Heart right ventricle (tissue), 16 donors: Measurements from ENCODE around the gene TTC7B. TPM values are rescaled to one million over a fixed set of nuclear protein-coding genes. Genes with fewer than 3 reads are reported as not detected.
A peak's percentile ranks its signal among the peaks of the same experiment; 100 is the strongest.

Source experiments
- ATAC-seq, 8 donors: fragments of 200-7000 bp; cut with Tn5 transposase; one replicate each; pipeline ENCODE4 v1.9.1; 2020; ENCODE audit warnings: mild to moderate bottlenecking in 8 of 8, moderate library complexity in 8 of 8, moderate number of reproducible peaks in 1 of 8
- DNase-seq, 2 donors: peaks; one replicate each; pipeline ENCODE4 v3.0.0-alpha.2; 2020
- H3K27ac ChIP-seq, 10 donors: fragments of 200-600 bp; sonication (generic) in 2 of 10; one replicate each; pipeline versions ENCODE4 v1.5.0 to v1.8.0; 2020 to 2022; ENCODE audit warnings: mild to moderate bottlenecking in 3 of 10
- H3K27me3 ChIP-seq, 7 donors: fragments of 200-600 bp; one replicate each; pipeline ENCODE4 v1.8.0; 2021 to 2022; ENCODE audit warnings: mild to moderate bottlenecking in 2 of 7
- H3K36me3 ChIP-seq, 9 donors: fragments of 200-600 bp; sonication (generic) in 1 of 9; one replicate each; pipeline versions ENCODE4 v1.5.0 to v1.8.0; 2020 to 2022; ENCODE audit warnings: mild to moderate bottlenecking in 2 of 9
- H3K4me1 ChIP-seq, 9 donors: fragments of 200-600 bp; sonication (generic) in 1 of 9; one replicate each; pipeline versions ENCODE4 v1.5.0 to v1.8.0; 2020 to 2022; ENCODE audit warnings: mild to moderate bottlenecking in 4 of 9
- H3K4me3 ChIP-seq, 10 donors: fragments of 200-600 bp; sonication (generic) in 2 of 10; one replicate each; pipeline versions ENCODE4 v1.5.0 to v1.8.0; 2020 to 2022; ENCODE audit warnings: mild to moderate bottlenecking in 7 of 10, moderate library complexity in 2 of 10
- H3K9me3 ChIP-seq, 11 donors: fragments of 200-600 bp in 10 of 11; sonication (generic) in 2 of 11; one replicate each; pipeline versions ENCODE4 v1.5.0 to v1.8.0; 2013 to 2022; ENCODE audit warnings: mild to moderate bottlenecking in 2 of 11, control low read depth in 1 of 11, moderate library complexity in 1 of 11
- WGBS, 2 donors: extraction: QIAGEN DNeasy Blood & Tissue Kit; methylation state at CpG; one replicate each; pipeline ENCODE4 v1.1.7; 2013; ENCODE audit warnings: inconsistent platforms in 1 of 2; 5-methylcytosine and 5-hydroxymethylcytosine counted together
- intact Hi-C, 10 donors: fragments of 100-400 bp; cut with DNase I; formaldehyde crosslinking; loops; one replicate each; pipeline versions ENCODE4 v1.11.1 to v1.14.2; 2022
- polyA plus RNA-seq, 2 donors: library from polyadenylated mRNA; stranded (reverse); fragments of 200-250 nt; gene quantifications; one replicate each; pipeline ENCODE4 v1.2.3, GENCODE V29; 2013
- total RNA-seq, 10 donors: library from RNA; stranded (reverse); fragmentation: NEBNext Ultra II Directional in 3 of 10; extraction: Animal tissue kit (Norgen Biotek cat#: 25700) in 3 of 10; gene quantifications; one replicate each; pipeline versions ENCODE4 v1.2.1 to v1.2.4, GENCODE V29; 2021 to 2023
- TF ChIP-seq, protein P1 (sequence below), 9 donors: fragments of 200-600 bp; sonication (generic) in 2 of 9; IDR thresholded peaks; one replicate each; pipeline versions ENCODE4 v1.5.0 to v1.8.0; 2021 to 2022; ENCODE audit warnings: antibody characterized with exemption in 9 of 9, mild to moderate bottlenecking in 5 of 9, moderate library complexity in 1 of 9
- donor health status: Arrhythmogenic right ventricular cardiomyopathy.
- donor health status: ischemic (EF 13 %, LVEDD 7.1; RV severe dilation, severe dysfunction).
- donor health status: healthy with polysubstance abuse.
- donor health status: DM: no; HTN: yes; CAD: no.
- donor health status: DM: no; HTN: no; CAD: no.
- donor health status: ischemic (EF 25% LVEDD 6.9; RV normal size, moderate dysfunction).
- donor health status: ischemic (EF 25% LVEDD 5.7; RV mildly dilated, moderate dysfunction).
- donor health status: healthy.
- donor health status: DM: yes; HTN: yes; CAD: no.
- donor health status: Ischemic cardiomyopathy.
- donor health status: ischemic (EF 35%, LVEDD 5.7; RV mildly dilated, moderate dysfunction).
- donor health status: nonischemic (EF 11% LVEDD 7.7; RV severe dilation, severe dysfunction).
- donor health status: DM: yes; HTN: yes; CAD: no.
- donor health status: PGD.
- donor health status: ischemic (EF 29% LVEDD 5.4; RV normal size, mild dysfunction).
- donor health status: nonischemic (EF 23%, LVEDD 6.1; RV moderate dilation, normal function).

TTC7B gene
- total and polyA plus RNA-seq, 12 donors: 23.0 to 79.4 (median 65.5) TPM

DNA sequence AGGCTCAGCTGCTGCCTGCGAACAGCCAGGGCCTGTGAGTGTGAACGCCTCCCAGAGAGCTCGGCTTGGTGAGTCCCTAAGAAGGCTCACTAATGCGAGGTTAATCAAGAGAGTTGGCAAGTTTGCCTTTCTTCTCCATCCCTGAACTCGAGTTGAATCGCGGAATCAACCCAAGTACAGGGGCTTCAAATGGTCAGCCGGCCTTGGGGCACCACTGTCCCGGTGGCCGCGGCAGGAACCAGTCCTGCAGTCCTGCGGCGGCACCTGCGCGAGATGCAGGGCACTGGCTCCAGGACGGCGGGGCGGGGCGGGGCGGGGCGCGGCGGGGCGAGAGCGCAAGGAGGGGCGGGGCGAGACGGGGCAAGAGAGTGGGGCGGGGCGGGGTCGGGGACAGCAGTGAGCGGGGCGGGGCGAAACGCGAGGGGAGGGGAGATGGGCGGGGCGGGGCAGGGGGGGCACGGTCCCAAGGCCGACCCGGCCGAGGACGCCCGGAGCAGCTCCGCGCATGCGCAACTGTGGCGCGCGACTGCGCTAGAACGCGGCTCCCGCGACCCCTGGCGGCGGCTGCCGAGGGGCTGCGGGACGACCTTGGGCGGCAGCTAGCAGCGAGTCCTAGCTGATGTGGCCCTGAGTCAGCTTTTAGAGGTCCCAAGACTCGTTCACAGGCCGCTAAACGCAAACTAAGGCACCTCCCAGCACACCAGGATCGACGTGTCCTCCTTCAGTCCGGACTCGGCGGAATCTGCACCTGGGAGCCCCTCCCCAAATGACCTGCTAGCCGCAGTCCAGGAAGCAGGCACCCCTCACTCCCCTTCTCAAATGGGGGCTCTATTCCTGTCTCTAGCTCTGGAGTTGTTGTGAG is 58.0 kb downstream of the TTC7B start:
- Histone ChIP-seq H3K27ac (peak overlapping the region; percentile 91 to 98 (median 94)), H3K36me3 (peaks cover 0 to 2% (median 0%) of the 10 kb centered on the region in 9 donors), H3K27me3 (no peaks in the 10 kb centered on the region), H3K9me3 (peaks cover 0 to 9% (median 7%) of the 10 kb centered on the region in 11 donors), H3K4me1 (peaks cover 4 to 34% (median 24%) of the 10 kb centered on the region in 9 donors), H3K4me3 (peak overlapping the region; percentile 39 to 66 (median 60))
- intact Hi-C loops: loop anchor here in 8 of 10 donors (1.0 to 10.0 kb wide), 13 partner anchors 38 to 456 kb away; partner anchors contain the start of genes CALM1 (in 4 of the 8) and TTC7B (in 2 of the 8)
- TF ChIP-seq, protein P1, sequence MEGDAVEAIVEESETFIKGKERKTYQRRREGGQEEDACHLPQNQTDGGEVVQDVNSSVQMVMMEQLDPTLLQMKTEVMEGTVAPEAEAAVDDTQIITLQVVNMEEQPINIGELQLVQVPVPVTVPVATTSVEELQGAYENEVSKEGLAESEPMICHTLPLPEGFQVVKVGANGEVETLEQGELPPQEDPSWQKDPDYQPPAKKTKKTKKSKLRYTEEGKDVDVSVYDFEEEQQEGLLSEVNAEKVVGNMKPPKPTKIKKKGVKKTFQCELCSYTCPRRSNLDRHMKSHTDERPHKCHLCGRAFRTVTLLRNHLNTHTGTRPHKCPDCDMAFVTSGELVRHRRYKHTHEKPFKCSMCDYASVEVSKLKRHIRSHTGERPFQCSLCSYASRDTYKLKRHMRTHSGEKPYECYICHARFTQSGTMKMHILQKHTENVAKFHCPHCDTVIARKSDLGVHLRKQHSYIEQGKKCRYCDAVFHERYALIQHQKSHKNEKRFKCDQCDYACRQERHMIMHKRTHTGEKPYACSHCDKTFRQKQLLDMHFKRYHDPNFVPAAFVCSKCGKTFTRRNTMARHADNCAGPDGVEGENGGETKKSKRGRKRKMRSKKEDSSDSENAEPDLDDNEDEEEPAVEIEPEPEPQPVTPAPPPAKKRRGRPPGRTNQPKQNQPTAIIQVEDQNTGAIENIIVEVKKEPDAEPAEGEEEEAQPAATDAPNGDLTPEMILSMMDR (IDR thresholded peaks at IDR 0.05): peak; percentile 70 to 98 (median 94)
- peak; percentile 88 to 94 (median 92) for ATAC-seq
- DNase-seq: peak; percentile 90 to 96
- WGBS, 2 donors: 2% methylated on average over 53 to 70 of the region's 71 CpGs

DNA sequence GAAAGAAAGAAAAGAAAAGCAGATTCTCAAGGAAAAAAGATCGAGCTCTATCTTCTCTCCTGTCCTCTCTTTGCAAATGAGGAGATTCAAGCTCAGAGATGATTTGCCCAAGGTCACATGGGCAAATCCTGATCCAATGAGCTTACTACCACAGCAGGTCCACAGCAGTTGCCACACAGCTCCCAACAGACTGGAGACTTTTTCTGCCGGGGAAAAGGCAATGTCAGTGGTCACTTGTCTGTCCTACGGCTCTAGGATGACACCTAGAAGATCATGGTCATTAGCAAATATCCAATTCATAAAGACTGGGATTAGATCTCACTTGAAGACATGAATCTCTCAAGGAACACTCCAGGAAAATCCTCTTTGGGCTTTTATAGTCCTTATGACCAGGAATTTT is 58.8 kb downstream of the TTC7B start:
- intact Hi-C loops: loop anchor here in 8 of 10 donors (5.0 to 10.0 kb wide), 7 partner anchors 60 to 455 kb away; partner anchors contain the start of genes CALM1 (in 4 of the 8) and TTC7B (in 1 of the 8)
- H3K36me3 ChIP-seq: no peaks in the 10 kb centered on the region
- H3K27me3 ChIP-seq: no peaks in the 10 kb centered on the region
- DNase-seq (no peak), ATAC-seq (no peak)
- peaks cover 0 to 1% (median 0%) of the 10 kb centered on the region in 11 donors for H3K9me3 ChIP-seq
- 82 to 86% methylated on average over 3 of the region's 3 CpGs for WGBS, 2 donors
- H3K4me1 ChIP-seq: peaks cover 4 to 34% (median 24%) of the 10 kb centered on the region in 9 donors
- TF ChIP-seq, protein P1 (IDR thresholded peaks at IDR 0.05): no peak
- peak overlapping the region in 8 of 10 donors; percentile 58 to 95 (median 72) for H3K27ac ChIP-seq
- peak overlapping the region in 3 of 10 donors; percentile 63 to 66 (median 64) for H3K4me3 ChIP-seq

DNA sequence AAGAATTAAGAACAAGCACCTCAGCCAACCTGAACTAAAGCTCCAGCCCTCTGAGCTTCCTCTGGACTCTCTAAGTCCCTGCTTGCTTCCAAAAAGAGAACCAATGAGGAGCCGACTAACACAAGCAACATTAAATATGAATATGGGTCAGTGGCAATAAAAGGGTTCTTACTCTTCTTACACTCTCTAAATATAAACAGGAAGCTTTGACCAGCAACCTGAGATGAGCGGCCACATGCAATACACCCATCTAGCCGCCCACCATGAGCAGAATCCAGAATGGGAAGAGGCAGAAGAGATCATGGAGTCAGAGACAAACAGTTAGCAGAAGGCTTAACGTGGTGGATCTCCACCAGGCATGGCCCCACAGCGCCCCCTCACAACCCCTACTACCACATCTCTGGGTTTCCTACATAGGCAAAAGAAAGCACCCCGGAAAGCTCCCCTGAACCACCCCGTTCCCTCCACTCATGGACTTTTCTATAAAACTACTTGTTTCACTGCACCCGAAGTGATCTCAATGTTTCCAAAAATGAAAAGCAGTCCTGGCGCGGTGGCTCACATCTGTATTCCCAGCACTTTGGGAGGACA is 59.4 kb downstream of the TTC7B start:
- peaks cover 4 to 34% (median 28%) of the 10 kb centered on the region in 9 donors for H3K4me1 ChIP-seq
- H3K36me3 ChIP-seq: no peaks in the 10 kb centered on the region
- H3K27me3 ChIP-seq: no peaks in the 10 kb centered on the region
- no peak overlapping the region for H3K4me3 ChIP-seq
- H3K27ac ChIP-seq: peak overlapping the region in 1 of 10 donors; percentile 66
- TF ChIP-seq, protein P1 (IDR thresholded peaks at IDR 0.05): no peak
- WGBS, 2 donors: 92 to 95% methylated on average over 10 of the region's 10 CpGs
- DNase-seq (no peak), ATAC-seq (no peak)
- intact Hi-C loops: loop anchor here in 8 of 10 donors (5.0 to 10.0 kb wide), 7 partner anchors 60 to 455 kb away; partner anchors contain the start of genes CALM1 (in 4 of the 8) and TTC7B (in 1 of the 8)
- H3K9me3 ChIP-seq: no peaks in the 10 kb centered on the region
